Stimulated activated CD8-positive, alpha-beta memory T cell treated with anti-CD3 and anti-CD28 coated beads, Interleukin-12 subunit alpha, Interleukin-12 subunit beta, amount 100 ng/mL, for 1 hour (primary cell): ENCODE results near the gene CKAP2L.

Experiments used
- DNase-seq: peaks from one replicate; pipeline ENCODE4 v3.0.0-alpha.2; 2020; ENCODE audit warnings: low read depth

The CKAP2L gene

DNA sequence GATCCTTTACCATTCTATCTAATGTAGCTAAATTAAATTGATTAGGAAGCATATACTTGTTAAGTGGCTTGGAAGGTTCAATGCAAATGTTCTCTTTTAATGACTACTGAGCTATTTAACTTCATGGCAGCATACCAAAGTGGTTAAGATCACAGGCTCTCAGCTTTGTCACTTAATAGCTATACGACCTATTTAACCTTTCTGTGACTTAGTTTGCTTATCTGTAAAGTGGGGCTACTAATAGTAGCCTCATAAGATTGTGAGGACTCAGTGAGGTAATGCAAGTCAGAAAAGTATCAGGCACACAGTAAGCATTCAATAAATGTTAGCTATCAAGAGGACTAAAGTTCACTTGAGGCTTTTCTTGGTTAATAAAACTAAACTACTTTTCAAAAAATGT is 4.3 kb downstream of the CKAP2L start:
- no peak for DNase-seq

DNA sequence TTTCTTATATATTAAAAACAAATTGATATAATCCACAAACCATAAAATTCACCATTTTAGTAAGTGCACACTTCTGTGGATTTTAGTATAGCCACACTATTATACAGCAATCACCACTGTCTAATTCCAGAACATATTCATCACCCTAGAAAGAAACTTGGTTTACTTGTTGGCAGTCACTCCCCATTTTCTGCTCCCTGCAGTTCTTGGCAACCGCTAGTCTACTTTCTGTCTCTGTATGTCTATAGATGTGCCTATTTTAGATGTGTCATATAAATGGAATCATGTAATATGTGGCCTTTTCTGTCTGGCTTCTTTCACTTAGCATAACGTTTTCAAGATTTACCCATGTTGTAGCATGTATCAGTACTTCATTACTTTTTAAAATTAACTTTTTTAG is 5.7 kb downstream of the CKAP2L start:
- DNase-seq, result no peak

DNA sequence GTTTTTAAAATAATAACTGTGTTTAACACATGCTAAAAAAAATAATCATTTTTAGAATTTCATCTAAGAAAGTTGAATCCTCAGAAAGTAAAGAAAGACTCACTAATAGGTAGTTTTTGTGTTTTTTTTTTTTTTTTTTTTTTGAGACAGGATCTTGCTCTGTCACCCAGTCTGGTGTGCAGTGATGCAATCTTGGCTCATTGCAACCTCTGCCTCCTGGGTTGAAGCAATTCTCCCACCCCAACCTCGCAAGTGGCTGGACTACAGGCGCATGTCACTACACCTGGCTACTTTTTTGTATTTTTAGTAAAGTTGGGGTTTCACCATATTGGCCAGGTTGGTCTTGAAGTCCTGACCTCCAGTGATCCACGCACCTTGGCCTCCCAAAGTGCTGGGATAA is 7.1 kb downstream of the CKAP2L start:
- DNase-seq, result no peak

DNA sequence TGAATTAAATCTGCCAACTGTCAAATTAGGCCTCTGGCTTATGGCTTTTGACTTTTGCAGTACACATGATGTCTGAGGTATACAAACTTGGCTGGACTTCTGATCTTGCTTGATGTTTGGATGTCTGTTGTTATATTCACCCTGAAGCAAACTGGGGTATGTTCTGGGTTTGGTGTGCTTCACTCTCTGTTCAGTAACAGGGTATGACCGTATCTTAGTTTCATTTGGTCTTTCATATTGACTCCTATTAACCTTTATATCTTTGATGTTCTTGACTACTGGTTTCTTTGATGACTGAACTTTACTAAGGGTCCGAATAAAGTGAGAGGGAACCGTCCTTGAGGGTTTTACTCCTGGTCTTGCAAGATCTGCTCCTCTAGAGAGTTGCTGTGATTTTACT is 8.2 kb downstream of the CKAP2L start:
- DNase-seq, result no peak

DNA sequence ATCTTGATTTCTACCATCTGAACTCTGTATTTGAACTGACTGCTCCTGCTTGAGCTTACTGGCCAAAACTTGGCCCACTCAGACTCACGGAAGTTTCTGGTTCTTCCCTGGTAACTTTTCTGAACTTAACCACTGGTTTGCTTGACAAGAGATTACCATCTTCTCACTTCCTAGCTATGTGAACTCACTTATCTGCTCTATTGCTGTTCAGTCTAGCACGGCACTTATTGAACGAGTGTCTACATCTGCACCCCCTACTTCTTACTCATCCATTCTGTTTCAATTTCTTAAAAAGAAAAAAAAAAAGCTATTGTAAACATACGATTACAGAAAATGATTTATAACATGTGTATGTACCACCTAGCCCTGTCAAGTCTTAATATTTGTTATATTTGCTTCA is 9.0 kb downstream of the CKAP2L start:
- no peak for DNase-seq

DNA sequence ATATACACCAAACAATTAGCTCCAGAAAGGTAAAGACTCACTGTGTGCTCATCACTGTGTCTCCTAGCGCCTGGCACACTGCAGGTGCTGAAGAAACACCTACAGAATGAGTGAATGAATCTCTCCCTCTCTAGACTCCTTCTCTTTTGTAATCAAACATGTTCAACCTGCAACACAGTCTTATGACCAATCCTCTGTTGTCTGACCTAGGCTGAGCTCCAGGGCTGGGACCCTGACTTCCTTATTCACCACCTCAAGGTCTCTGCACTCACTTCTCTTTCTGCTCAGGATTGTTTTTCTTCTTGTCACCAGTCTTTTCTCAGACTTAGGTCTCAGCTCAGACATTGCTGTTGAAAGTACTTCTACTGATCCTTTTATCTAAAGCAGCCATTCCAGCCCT is 9.8 kb downstream of the CKAP2L start:
- DNase-seq, result no peak

DNA sequence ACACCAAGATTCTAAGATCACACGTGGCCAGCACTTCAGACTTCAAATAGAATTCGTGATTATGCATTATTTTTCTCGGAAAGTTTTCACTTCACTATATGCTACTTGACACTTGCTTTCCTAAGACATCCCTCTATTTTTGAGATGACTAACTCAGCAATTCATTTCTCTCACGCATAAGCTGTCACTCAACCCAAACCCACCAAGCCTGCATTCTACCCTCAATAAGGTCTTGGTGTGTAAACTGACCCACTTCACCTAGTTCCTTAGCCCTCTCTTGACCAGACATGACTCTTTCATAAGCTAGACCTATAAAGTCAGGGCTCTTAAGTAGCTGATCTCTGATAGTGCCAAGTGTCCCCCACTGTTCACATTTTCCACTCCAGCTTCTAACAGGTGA is 11.7 kb downstream of the CKAP2L start:
- DNase-seq, result no peak

DNA sequence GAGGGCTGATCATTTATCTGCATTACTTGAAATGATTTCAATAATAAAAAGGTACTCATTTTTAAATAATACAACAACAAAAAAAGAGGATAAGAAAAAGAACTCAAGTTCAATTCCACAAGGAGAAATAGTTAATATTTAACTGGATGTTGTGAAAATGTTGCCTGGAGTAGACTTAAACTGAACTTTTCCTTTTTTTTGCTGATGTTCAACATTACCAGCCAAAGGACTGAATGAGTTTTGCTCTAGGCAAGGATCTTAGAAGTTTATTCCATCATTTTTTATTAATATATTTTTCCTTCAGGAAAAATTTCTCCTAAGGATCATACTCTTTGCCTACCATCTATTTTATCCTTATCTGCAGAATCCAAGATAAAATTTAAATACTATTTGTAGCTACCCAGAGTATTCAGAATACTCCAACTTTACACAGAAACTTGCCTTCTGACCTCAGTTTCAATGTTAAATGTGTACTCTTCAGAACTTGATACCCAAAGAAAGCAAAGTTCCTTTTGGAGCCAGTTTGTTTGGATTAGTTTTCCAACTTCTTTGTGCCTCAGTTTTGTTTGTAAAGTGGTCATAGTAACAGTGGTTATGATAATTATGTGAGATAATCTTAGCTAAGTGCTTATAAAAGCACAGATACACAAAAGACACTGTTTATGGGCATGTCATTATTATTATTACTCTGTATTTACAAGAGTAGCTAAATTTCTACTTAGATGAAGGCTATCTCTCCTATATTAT is 12.8 kb downstream of the CKAP2L start:
- no peak for DNase-seq

DNA sequence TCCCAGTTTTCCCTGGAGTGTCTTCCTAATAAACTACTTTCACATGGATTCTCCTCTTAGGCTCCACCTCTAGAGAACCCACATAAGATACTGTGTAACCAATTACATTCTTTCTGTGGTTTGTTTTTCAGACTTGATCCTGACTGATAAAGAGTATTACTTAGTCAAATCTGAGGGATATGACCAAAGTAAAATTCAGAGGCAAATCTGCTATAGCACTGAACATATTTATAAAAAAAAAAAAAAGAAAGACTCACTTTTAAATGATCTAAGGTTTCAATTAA is 13.9 kb downstream of the CKAP2L start:
- DNase-seq, result no peak

DNA sequence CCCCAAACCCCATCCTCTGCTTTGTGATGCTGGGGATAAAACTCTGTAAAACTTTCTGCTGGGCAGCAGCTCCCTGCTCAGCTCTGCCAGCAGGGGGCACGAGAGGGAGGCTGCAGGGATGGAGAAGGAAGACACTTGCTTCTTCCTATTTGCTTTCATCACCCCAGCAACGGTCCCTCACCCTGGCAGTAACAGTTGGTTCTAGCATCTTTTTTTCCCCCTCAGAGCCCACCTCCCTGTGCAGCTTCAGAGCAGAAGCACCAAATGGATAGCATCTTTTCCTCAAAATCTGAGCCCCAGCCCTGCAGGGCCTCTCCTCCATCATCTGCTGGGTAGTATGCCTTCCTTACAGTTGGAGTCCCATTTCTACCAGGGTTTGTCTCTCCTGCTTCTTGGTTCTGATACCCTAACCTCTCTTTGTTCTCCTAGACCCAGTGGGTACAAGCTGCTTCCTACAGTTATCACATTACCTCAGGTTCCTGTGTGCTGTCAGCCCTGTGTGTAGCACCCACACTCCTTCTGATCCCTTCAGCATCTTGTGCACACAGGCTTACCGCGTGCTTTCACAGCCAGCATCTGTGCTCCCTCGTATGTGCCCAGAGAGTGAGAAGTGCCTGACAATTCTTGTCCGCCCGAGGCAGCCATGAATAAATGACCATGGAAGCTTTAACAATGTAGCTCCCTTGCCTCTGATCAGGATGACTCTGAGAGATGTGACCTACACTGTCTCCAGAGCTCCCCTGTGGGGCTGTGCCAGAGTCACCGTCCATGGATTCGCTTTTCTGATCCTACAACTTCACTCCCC is 14.5 kb downstream of the CKAP2L start:
- peak; percentile 63 for DNase-seq

DNA sequence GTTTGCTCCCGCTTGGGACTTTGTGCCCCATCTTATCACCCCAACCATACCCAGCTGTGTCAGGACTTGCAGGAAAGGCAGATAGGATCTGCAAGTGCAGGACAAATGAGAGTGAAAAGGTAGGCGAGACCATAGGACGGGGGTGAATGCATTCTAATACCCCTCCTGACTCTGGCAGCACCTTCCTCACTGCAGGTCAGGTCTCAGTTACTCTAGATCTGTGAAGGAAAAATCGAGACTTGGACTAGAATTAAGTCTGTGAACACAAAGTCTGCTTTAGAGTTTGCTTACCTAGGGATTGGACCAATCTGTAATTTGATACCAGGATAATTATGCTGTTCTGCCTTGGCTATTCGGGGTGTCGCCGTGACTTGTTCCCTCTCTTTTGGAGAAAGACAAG is 23.9 kb downstream of the CKAP2L start:
- no peak for DNase-seq

DNA sequence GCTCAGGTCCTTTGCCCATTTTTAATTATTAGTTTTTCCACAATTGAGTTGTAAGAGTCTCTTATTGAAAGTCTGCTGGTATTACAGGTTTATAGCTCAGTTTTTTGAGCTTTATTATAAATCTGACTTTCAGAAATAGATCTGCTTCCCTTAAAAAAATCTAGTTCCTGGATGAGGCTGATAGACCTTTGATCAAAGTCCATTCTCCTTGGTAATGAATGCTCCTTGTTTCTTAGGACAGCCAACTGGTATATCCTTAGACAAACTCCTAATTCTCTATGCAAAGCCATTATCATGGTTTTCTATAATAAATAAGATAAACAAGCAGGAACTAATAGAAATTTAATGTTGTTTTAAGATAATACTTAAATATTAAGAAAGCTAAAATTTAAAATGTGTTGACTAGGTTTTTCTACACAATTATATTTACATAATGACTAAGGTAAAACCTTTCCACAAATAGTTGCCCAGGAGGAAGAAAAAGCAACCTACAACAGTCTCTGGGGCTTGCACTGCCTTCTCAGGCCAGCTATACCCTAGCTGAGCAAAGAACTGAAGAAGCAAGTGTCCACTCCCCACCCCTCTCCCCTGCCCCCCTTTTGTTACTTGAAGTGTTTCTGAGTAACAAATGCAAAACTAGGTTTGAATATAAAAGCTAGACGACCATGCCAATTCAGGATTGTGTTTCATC is 26.7 kb downstream of the CKAP2L start:
- no peak for DNase-seq

DNA sequence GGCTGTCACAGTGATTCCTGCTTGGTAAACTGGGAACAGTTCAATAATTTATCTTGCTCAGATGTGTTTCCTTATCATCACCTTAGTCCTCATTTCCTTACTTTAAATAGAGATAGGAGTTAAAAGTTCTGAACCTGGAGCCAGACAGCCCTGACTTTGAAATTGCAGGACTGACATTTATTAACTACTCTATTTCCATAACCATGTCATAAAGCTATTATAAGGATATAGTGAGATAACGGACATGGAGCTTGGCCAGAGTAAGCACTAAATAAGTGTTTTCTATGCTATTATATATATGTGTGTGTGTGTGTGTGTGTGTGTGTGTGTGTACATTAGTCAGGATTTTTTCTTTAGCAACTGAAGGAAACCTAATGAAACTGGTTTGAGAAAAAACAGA is 30.5 kb downstream of the CKAP2L start:
- DNase-seq, result no peak

DNA sequence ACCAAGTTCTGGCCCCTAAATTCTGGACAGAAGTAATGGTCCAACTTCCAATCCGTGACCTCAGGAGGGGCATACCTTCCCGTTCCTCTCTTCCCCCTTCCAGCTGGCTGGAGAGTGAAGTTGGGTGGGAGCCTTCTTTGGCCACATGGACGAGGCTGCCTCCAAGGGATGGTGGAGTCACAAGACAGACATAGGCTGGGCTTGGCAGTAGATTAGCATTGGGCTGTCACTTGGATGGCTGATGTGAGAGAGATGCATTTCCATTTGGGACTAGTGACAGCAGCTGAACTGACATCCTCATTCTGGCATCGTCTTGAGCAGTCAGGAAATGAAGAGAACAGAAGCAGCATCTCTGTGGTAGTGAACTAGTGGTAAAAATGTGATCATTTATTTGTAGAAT is 31.0 kb downstream of the CKAP2L start:
- no peak for DNase-seq

DNA sequence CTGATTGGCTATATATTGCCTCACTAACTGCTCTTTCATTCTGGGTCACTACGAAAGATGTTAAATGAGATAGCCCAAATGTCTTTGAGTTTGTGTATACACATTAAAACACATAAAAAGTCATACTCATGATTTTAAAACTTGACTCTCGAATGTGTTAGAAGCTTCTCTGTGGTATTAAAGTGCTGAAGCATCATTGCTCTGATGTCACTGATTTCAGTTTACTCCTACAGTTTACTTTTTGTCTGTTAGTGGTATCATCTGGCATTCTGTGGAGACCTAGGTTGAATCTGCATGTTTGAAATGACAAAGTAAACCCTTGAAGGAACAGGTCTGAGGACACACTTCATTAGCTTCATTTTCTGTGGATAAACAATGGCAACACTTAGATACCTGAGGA is 32.9 kb downstream of the CKAP2L start:
- DNase-seq, result no peak

DNA sequence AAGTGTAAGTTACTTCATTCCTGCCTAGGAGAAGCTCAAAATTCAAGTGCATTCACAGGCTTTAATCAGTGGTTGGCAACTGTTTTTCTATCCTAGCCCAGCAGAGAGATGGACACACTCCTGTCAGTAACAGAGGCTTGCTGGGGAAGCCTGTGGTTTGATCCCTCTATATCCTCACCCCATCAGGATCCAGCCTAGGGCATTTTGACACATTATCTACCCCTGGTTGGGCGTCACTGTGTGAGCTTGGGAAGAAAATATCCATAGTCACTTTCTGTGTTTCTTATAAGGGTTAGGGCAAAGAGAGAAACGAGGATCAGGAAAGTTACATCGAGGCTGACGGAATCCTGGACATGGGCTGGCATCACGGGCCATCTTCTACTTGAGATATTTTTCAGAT is 33.6 kb downstream of the CKAP2L start:
- no peak for DNase-seq

DNA sequence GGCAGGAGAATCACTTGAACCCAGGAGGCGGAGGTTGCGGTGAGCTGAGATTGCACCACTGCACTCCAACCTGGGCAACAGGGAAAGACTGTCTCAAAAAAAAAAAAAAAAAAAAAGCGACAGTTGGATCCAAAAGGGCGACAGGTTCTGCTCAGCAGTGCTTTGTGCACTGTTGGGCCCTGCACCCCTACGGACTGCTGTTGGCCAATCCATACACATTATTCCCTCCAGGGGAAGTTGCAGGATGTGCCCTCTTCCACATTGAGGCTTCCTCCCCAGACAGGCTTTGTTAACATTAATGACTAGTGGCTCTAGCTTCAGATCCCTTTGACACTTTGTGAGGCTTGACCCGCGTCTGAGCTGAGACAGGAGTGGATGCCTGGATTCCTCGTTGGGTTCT is 34.2 kb downstream of the CKAP2L start:
- DNase-seq, result no peak

DNA sequence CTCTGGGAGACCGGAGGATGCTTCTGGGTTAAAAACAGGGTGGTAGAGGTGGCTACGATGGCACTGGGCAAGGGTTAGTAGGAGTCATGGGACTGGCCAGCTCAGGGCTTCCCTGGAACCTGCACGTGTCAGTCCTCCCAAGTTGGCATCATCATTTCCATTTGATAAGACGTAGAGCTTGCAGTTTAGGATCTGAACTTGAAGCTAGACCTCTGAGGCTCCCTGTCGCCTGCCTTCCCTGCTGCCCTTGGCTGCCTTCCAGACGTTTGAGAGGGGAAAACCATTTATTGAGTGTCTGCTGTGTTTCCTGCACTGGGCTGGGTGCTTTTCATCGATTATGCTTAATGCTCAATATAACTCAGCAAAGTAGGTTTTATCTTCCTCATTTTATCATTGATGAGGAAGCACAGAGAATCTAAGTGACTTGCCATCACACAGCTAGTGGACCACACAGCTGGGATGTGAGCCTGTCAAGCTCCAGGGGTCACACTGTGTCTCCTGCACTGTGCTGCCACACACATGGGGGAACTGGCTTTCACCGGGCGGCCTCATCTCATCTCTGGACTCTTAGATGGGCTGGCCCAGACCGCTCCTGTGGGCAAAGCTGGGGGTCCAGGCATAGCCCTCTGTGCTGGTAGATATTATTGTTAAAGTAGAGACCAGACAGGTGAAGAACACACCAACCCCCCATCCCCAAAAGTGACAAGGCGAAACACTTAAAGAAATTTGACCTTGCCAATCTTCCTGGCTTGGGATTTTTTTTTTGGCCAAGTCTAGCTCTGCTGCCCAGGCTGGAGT is 35.8 kb downstream of the CKAP2L start:
- DNase-seq, result no peak

DNA sequence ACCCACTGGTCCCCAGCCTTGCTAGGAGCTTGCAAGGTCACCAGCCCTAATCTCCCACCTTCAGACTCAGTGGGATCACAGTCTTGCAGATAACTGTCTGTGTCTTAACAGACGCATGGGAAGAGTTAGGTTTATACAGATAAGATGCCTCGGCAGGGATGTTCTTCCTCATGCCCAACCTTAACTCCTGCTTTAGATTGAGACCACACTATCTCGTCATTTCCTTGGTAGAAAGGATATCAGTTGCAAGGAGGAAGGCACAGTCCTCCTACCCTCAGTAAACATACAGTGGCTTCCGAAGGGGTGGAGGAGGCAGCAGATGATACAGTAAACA is 36.4 kb downstream of the CKAP2L start:
- DNase-seq, result no peak

DNA sequence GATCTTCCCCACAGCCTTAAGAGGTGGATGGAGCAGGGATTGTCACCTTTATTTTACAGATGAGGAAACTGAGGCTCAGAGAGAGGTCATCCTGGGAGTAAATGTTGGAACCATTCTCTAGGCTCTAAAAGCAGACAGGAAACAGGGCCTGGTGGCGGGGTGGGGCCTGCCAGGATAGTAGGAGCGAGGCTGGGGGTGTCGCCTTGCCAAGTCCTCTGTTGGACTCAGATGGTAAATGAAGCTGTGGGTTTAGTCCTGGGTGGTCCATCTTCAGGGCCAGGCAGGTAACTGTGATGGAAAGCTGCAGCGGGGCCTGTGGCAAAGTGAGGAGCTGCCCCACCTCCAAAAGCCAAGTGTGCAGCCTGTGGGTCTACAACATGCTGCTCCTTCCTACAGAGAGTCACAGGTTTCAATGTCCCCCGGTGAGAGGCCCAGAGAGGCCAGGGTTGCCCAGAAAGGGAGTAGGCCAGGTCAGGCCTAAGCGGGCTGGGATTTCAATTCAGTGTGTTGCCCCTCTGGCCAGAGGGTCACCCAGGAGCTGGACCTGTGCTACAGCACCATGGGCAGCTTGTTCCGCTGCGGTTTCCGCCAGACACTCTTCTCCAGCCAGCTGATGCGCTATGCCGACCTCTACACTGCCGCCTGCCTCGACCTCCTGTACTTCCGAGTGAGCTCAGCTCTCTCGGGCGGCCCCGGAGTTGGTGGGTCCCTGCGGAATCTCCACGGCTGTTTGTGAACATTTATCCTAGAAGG is 37.0 kb downstream of the CKAP2L start:
- DNase-seq, result no peak

DNA sequence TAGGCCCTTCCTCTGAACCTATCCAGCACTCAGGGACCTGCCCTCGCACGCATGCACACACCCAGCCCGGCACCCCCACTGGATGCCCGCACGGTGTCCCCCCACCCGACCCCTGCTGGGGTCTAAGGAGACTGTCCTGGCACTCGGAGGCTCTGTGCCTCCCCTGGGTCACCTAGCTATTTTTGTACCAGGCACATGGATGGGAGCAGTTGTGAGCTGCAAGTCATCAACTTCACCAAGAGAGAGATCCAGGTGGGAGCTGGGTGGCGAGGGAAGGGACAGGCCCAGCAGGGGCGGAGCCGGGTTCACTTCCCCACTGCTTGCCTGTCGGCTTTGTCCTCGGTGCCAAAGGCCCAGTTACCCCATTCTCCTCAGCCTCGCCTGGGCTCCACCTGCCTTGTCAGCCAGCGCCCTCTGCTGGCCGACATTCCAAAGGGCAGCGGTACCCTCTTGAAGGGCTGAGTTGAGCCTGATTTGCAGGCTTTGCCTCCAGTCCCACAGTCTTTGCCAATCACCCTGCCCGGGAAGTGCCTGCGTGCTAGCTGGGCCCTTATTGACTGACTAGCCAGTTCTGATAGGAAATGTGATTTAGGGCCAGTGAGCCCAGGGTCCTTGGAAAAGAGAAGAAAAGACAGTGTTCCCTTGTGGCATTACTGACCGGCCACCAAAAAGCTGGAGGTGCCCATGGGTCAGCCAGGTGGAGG is 37.8 kb downstream of the CKAP2L start:
- peak; percentile 79 for DNase-seq
